ENCODE measurements around the gene CLIC4.

Gene CLIC4

GRCh38 chr1:24739241-24739640 is 6.0 kb upstream of the CLIC4 start:
- H3K4me2 ChIP-seq (ENCODE audit: insufficient read depth, low read length), result no peak overlapping the region
- H3K79me2 ChIP-seq (ENCODE audit: insufficient read depth, low read length), result no peaks in the 10 kb centered on the region
- no peak for ATAC-seq (ENCODE audit: insufficient read depth, low read depth)
- H3K9me3 ChIP-seq (ENCODE audit: insufficient read depth, low read length, severe bottlenecking), result no peaks in the 10 kb centered on the region
- peaks cover 17% of the 10 kb centered on the region for H3K4me1 ChIP-seq (ENCODE audit: insufficient read depth, low read length)
- no peak for TF ChIP-seq EZH2 (IDR thresholded peaks at IDR 0.05; ENCODE audit: borderline replicate concordance, low read depth, low read length, severe bottlenecking)
- TF ChIP-seq, protein P1, sequence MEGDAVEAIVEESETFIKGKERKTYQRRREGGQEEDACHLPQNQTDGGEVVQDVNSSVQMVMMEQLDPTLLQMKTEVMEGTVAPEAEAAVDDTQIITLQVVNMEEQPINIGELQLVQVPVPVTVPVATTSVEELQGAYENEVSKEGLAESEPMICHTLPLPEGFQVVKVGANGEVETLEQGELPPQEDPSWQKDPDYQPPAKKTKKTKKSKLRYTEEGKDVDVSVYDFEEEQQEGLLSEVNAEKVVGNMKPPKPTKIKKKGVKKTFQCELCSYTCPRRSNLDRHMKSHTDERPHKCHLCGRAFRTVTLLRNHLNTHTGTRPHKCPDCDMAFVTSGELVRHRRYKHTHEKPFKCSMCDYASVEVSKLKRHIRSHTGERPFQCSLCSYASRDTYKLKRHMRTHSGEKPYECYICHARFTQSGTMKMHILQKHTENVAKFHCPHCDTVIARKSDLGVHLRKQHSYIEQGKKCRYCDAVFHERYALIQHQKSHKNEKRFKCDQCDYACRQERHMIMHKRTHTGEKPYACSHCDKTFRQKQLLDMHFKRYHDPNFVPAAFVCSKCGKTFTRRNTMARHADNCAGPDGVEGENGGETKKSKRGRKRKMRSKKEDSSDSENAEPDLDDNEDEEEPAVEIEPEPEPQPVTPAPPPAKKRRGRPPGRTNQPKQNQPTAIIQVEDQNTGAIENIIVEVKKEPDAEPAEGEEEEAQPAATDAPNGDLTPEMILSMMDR (IDR thresholded peaks at IDR 0.05; ENCODE audit: borderline replicate concordance, extremely low read depth, low read length, poor library complexity, severe bottlenecking), result no peak
- no peak overlapping the region for H3K4me3 ChIP-seq (ENCODE audit: low read depth in 1 of 2, low read length in 2 of 2)
- no peaks in the 10 kb centered on the region for H3K36me3 ChIP-seq (ENCODE audit: insufficient read depth, low read length)
- DNase-seq, result no peak
- H3K9ac ChIP-seq (ENCODE audit: low read depth, low read length), result no peak overlapping the region
- H2AFZ ChIP-seq (ENCODE audit: low read depth, low read length), result no peak overlapping the region
- peaks cover 4% of the 10 kb centered on the region for H3K27me3 ChIP-seq (ENCODE audit: insufficient read depth, low read length, poor library complexity)
- H4K20me1 ChIP-seq (ENCODE audit: insufficient read depth, low read length), result no peaks in the 10 kb centered on the region
- no peak overlapping the region for H3K27ac ChIP-seq (ENCODE audit: low read length)

DNA sequence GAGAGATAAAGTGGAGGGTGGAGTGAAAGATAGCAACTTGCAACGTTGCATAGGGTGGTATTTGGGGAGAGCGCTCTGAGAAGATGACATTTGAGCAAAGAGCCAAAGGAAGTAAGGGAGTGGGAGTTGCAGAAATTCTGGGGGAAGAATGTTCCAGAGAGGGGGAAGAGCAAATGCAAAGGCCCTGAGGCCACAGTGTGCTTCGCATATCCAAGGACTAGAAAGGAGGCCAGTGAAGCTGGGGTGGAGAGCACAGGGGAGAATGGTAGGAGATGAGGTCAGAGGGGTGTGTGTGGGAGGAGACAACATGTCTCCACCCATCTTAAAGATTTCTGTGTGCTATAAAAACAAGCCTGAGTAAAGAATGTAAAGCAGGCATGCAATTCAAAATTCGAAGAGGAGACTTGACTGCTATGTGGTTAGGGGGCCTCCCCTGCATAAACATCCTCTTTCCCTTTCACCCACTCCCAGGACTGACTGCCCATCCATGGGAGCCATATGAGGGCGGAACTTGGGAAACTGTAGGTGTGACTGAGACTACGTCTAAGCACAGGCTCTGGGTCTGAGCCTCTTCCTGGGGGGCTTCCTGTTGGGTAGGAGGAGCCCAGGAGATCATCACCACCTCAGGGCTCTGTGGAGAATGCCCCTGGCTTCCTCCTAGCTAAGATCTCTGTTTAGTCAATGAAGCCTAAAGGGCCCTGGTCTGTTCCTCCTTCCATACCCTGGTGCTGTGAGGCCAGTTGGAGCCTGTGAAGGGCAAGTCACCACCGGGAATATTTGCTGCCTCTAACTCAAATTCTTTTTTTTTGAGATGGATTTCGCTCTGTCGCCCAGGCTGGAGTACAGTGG is 2.9 kb upstream of the CLIC4 start:
- no peak overlapping the region for H3K27ac ChIP-seq (ENCODE audit: low read length)
- no peak for ATAC-seq (ENCODE audit: insufficient read depth, low read depth)

DNA sequence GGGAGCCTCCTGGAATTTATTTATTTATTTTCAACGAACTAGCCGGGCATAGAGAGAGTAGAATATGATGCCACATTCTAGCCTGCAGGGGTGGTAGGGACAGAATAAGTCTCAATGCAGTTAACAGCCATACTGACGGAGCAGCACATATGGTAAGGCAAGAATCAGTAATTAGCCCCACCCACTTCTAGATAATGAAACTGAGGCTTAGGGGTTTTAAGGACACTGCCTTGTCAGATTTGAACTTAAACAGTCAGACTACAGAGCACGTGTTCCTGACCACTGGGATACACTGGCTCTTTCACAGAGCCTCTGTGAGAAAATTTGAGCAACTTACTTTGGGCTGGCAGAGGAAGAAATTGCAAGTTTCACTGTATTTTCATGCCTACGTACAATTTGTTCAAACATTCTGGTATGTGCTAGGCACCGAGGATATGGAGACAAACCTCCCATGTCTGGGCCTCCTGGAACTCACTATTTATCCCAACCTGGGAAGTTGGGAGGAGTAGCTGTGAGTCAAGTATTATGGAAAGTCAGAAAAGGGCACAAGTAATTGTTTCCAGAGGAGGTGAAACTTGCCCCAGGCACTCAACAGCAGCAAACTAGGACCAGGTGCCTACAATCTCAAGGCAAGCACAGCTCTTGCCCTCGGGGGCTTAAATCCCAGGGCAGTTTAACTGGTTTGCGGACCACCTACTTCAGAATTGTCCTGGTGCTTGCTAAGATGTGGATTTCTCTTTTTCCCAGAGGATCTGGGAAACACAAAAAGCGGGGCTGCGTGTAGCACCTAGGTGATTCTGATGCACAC is 1.6 kb upstream of the CLIC4 start:
- H3K4me2 ChIP-seq (ENCODE audit: insufficient read depth, low read length), result no peak overlapping the region
- peaks cover 34% of the 10 kb centered on the region for H3K79me2 ChIP-seq (ENCODE audit: insufficient read depth, low read length)
- H3K4me1 ChIP-seq (ENCODE audit: insufficient read depth, low read length), result peaks cover 47% of the 10 kb centered on the region
- no peaks in the 10 kb centered on the region; the same call in 1 of the 2 replicates for H3K36me3 ChIP-seq (ENCODE audit: insufficient read depth, low read length)
- H2AFZ ChIP-seq (ENCODE audit: low read depth, low read length), result no peak overlapping the region
- H3K9me3 ChIP-seq (ENCODE audit: insufficient read depth, low read length, severe bottlenecking), result no peaks in the 10 kb centered on the region
- no peak overlapping the region for H3K9ac ChIP-seq (ENCODE audit: low read depth, low read length)
- H3K27me3 ChIP-seq (ENCODE audit: insufficient read depth, low read length, poor library complexity), result peaks cover 4% of the 10 kb centered on the region
- H3K4me3 ChIP-seq (ENCODE audit: low read depth in 1 of 2, low read length in 2 of 2), result no peak overlapping the region
- TF ChIP-seq, protein P1 (IDR thresholded peaks at IDR 0.05; ENCODE audit: borderline replicate concordance, extremely low read depth, low read length, poor library complexity, severe bottlenecking), result no peak
- TF ChIP-seq EZH2 (IDR thresholded peaks at IDR 0.05; ENCODE audit: borderline replicate concordance, low read depth, low read length, severe bottlenecking), result no peak
- H4K20me1 ChIP-seq (ENCODE audit: insufficient read depth, low read length), result peaks cover 6% of the 10 kb centered on the region; the same call in 1 of the 2 replicates
- DNase-seq, result no peak
- ATAC-seq (ENCODE audit: insufficient read depth, low read depth), result no peak
- H3K27ac ChIP-seq (ENCODE audit: low read length), result no peak overlapping the region

More for the DNA sequence above, 2.9 kb upstream of the CLIC4 start:
- TF ChIP-seq, protein P1 (IDR thresholded peaks at IDR 0.05; ENCODE audit: borderline replicate concordance, extremely low read depth, low read length, poor library complexity, severe bottlenecking), result no peak
- no peak for TF ChIP-seq EZH2 (IDR thresholded peaks at IDR 0.05; ENCODE audit: borderline replicate concordance, low read depth, low read length, severe bottlenecking)
- peaks cover 21% of the 10 kb centered on the region for H3K79me2 ChIP-seq (ENCODE audit: insufficient read depth, low read length)
- H3K9me3 ChIP-seq (ENCODE audit: insufficient read depth, low read length, severe bottlenecking), result no peaks in the 10 kb centered on the region
- no peak for DNase-seq
- no peak overlapping the region for H3K9ac ChIP-seq (ENCODE audit: low read depth, low read length)
- no peak overlapping the region for H3K4me3 ChIP-seq (ENCODE audit: low read depth in 1 of 2, low read length in 2 of 2)
- no peaks in the 10 kb centered on the region for H4K20me1 ChIP-seq (ENCODE audit: insufficient read depth, low read length)
- H3K36me3 ChIP-seq (ENCODE audit: insufficient read depth, low read length), result no peaks in the 10 kb centered on the region; the same call in 1 of the 2 replicates
- H3K27me3 ChIP-seq (ENCODE audit: insufficient read depth, low read length, poor library complexity), result peaks cover 4% of the 10 kb centered on the region
- H3K4me2 ChIP-seq (ENCODE audit: insufficient read depth, low read length), result no peak overlapping the region
- 0 out of 2 replicates have a peak overlapping the region, but pooled peaks have one; percentile 39 for H2AFZ ChIP-seq (ENCODE audit: low read depth, low read length)
- H3K4me1 ChIP-seq (ENCODE audit: insufficient read depth, low read length), result peaks cover 34% of the 10 kb centered on the region
